Type B pancreatic cell (in vitro differentiated cells): Measurements from ENCODE around the gene ACTR8. TPM values are rescaled to one million over a fixed set of nuclear protein-coding genes. Genes with fewer than 3 reads are reported as not detected.
A peak's percentile ranks its signal among the peaks of the same experiment; 100 is the strongest.

Source experiments
- DNase-seq: peaks from one replicate; pipeline ENCODE4 v3.0.0; 2021; ENCODE audit warnings: mixed read lengths; ENCODE audit not compliant: unreplicated experiment; ENCODE audit errors: extremely low spot score
- H3K27ac Mint-ChIP-seq: 2 replicates; pipeline ENCODE4 v1.8.0; 2021; ENCODE audit warnings: mild to moderate bottlenecking, mixed read lengths
- H3K27me3 Mint-ChIP-seq: 2 replicates; pipeline ENCODE4 v1.8.0; 2021; ENCODE audit warnings: mixed read lengths
- H3K36me3 Mint-ChIP-seq: 2 replicates; pipeline ENCODE4 v1.8.0; 2021; ENCODE audit warnings: mixed read lengths
- H3K4me1 Mint-ChIP-seq: one replicate; pipeline ENCODE4 v1.8.0; 2021; ENCODE audit warnings: mixed read lengths; ENCODE audit not compliant: unreplicated experiment
- H3K4me3 Mint-ChIP-seq: 2 replicates; pipeline ENCODE4 v1.8.0; 2021; ENCODE audit warnings: mild to moderate bottlenecking, mixed read lengths
- H3K9me3 Mint-ChIP-seq: 2 replicates; pipeline ENCODE4 v1.8.0; 2021; ENCODE audit warnings: mixed read lengths
- CTCF ChIP-seq: fragments of 200-600 bp; sonication (generic); conservative IDR thresholded peaks from 2 replicates; pipeline ENCODE4 v1.5.0; 2021; ENCODE audit warnings: antibody characterized with exemption, mild to moderate bottlenecking
- total RNA-seq: library from RNA; stranded (reverse); gene quantifications from 2 replicates; pipeline ENCODE4 v1.2.1, GENCODE V29; 2021; ENCODE audit warnings: low replicate concordance

Gene ACTR8
- total RNA-seq, 1 donor from 2014 or later = 46.7 TPM

GRCh38 chr3:53862241-53862640, 19.7 kb downstream of the ACTR8 start:
- DNase-seq = no peak
- TF ChIP-seq CTCF = no peak
- Mint-ChIP-seq H3K27ac (no peak overlapping the region), H3K4me3 (no peak overlapping the region), H3K9me3 (no peaks in the 10 kb centered on the region), H3K4me1 (no peaks in the 10 kb centered on the region), H3K36me3 (peaks cover 17% of the 10 kb centered on the region), H3K27me3 (no peaks in the 10 kb centered on the region)

- Mint-ChIP-seq H3K9me3 (no peaks in the 10 kb centered on the region), H3K27me3 (no peaks in the 10 kb centered on the region), H3K27ac (no peak overlapping the region), H3K4me3 (no peak overlapping the region), H3K36me3 (peaks cover 17% of the 10 kb centered on the region), H3K4me1 (no peaks in the 10 kb centered on the region)
- TF ChIP-seq CTCF = no peak
- no peak for DNase-seq
Observed at GRCh38 chr3:53860196-53860595, 21.8 kb downstream of the ACTR8 start.

GRCh38 chr3:53859178-53859577, 22.8 kb downstream of the ACTR8 start:
- peaks cover 13% of the 10 kb centered on the region for H3K36me3 Mint-ChIP-seq
- no peak for TF ChIP-seq CTCF
- H3K4me1 Mint-ChIP-seq = no peaks in the 10 kb centered on the region
- H3K27ac Mint-ChIP-seq = no peak overlapping the region
- H3K27me3 Mint-ChIP-seq = no peaks in the 10 kb centered on the region
- no peaks in the 10 kb centered on the region for H3K9me3 Mint-ChIP-seq
- no peak overlapping the region for H3K4me3 Mint-ChIP-seq
- DNase-seq = no peak

GRCh38 chr3:53858096-53858741, 23.7 kb downstream of the ACTR8 start:
- Mint-ChIP-seq H3K4me1 (no peaks in the 10 kb centered on the region), H3K27ac (no peak overlapping the region), H3K36me3 (peaks cover 13% of the 10 kb centered on the region), H3K4me3 (no peak overlapping the region), H3K27me3 (no peaks in the 10 kb centered on the region), H3K9me3 (no peaks in the 10 kb centered on the region)
- TF ChIP-seq CTCF = peak; percentile 15
- DNase-seq = no peak

GRCh38 chr3:53856964-53857363, 25.0 kb downstream of the ACTR8 start:
- Mint-ChIP-seq H3K36me3 (peaks cover 8% of the 10 kb centered on the region), H3K27ac (no peak overlapping the region), H3K4me1 (no peaks in the 10 kb centered on the region), H3K27me3 (no peaks in the 10 kb centered on the region), H3K4me3 (no peak overlapping the region), H3K9me3 (no peaks in the 10 kb centered on the region)
- TF ChIP-seq CTCF = no peak
- no peak for DNase-seq

GRCh38 chr3:53850895-53851294, 31.1 kb downstream of the ACTR8 start:
- no peak overlapping the region for H3K4me3 Mint-ChIP-seq
- no peaks in the 10 kb centered on the region for H3K9me3 Mint-ChIP-seq
- DNase-seq = no peak
- no peaks in the 10 kb centered on the region for H3K4me1 Mint-ChIP-seq
- peaks cover 18% of the 10 kb centered on the region for H3K27me3 Mint-ChIP-seq
- no peak for TF ChIP-seq CTCF
- peaks cover 9% of the 10 kb centered on the region for H3K36me3 Mint-ChIP-seq
- no peak overlapping the region for H3K27ac Mint-ChIP-seq
